LNCAP (cell line): ENCODE results near the gene COL21A1.

ENCODE experiments used
- TF ChIP-seq, protein P1 (sequence below): fragments of 450-650 bp; IDR thresholded peaks from 2 replicates; pipeline ENCODE4 v1.5.1; 2017; ENCODE audit warnings: mild to moderate bottlenecking

The COL21A1 gene

DNA sequence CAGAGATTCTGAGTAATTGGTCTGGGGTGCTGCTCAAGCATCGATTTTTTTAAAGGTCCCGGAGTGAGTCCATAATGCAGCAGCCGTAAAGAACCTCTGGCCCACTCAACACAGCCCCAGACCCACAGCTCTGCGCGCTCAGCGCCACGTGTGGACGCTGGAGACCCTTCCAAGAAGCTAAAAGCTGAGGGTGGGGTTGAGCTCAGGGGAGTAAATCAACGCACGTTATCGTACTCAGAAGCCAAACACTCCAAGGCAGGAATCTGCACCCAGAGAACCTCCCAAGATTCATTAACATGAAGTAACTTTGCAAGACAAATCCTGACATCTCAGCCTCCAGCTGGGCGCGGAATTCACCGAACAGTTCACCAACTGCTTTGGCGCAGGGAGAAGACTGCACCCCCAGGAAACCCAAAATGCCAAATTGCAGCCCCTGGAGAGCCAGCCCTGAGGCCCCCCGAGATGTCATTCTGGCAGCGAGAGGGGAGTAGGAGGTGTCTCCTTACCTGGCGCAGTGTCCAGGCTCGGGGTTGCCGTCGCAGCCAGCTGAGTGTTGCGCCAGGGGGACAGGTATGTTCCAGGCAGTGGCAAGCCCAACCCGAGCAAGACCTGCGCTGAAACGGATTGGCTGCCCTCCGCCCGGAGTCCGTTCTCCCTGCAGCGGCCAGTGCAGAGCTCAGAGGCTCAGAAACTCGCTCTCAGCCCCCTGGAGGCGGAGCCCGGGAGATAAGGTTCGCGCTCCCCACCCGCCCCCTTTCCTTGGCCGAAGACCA, at the start of gene COL21A1:
Gene COL21A1, minus strand, starts transcription at position 700 of the 773 bp plus-strand sequence. CDS start 64,962 bp downstream, outside the sequence.
- TF ChIP-seq, protein P1, sequence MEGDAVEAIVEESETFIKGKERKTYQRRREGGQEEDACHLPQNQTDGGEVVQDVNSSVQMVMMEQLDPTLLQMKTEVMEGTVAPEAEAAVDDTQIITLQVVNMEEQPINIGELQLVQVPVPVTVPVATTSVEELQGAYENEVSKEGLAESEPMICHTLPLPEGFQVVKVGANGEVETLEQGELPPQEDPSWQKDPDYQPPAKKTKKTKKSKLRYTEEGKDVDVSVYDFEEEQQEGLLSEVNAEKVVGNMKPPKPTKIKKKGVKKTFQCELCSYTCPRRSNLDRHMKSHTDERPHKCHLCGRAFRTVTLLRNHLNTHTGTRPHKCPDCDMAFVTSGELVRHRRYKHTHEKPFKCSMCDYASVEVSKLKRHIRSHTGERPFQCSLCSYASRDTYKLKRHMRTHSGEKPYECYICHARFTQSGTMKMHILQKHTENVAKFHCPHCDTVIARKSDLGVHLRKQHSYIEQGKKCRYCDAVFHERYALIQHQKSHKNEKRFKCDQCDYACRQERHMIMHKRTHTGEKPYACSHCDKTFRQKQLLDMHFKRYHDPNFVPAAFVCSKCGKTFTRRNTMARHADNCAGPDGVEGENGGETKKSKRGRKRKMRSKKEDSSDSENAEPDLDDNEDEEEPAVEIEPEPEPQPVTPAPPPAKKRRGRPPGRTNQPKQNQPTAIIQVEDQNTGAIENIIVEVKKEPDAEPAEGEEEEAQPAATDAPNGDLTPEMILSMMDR: no peak

DNA sequence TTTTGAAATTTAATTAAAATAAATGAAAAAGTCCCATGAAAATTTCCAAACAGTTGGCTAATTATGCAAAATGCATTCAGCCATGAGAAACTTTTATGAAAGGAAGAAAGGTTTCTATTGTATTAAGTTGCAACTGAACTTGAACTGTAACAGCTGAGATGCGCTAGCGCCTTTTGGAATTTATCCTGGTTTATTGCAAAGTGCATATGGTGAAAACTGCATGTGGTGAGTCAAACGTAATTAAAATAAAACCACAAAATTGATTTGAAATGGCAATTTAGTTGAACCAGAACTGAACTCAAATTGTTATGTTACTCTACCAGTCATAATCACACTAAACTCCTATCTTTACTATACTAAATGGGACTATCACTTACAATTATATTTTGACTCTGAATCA, 46.4 kb upstream of the COL21A1 start:
- TF ChIP-seq, protein P1: no peak

DNA sequence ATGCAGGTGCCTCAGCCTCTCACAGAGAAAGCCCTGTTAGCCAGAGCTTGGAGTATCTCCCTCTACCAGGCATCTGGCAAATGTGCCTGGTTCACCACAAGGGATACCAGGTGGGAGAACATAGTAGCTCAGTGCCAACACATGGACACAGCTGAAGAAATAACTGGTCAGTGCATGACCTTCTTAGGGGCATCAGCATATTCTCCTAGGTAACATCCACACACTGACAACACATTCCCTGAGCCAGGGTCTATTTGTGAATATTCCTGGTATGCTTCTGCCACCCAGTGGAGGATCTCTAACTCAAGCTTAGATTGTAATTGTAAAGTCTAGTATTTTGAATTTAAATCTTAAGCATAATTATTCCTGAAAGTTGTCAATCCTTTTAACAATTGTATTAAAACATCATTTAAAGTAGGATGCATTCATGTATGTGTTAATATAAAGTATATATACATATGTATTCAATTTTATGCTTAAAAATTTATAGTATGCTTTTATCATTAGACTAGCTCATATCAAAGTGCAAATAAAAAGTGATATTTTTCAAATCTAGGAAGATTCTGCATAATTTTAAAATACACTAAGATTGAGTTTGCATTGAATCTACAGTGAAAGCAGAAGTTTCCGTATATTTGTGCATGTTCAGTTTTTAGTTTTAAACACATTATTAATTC, 45.3 kb upstream of the COL21A1 start:
- TF ChIP-seq, protein P1: peak; percentile 55

DNA sequence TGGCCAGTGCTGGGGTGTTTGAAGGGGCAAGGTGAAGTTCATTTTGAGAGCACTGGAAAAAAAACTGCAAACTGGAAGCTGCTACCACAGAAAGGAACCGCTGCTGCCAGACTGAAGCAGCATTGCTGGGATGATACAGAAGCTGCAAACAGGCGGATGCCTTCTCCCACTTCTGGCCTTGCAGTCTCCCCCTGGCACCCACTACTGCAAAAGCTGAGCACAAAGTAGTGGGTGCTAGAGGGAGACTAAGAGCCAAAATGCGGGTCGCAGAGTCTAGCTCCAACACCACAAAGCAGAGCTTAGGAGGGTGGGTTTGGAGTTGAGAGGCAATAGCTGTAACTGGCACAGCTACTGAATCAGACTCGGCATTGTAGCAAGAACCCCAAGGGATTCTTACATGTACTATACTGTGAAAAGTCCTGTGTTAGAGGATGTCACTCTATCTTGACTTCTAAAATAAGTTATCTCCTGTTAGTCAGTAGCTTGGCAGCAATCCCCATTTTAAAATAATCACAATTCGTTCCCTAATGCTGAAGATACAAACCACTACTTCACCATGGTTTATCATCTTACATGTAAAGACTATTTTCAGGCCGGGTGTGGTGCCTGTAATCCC, 44.0 kb upstream of the COL21A1 start:
- TF ChIP-seq, protein P1: no peak

DNA sequence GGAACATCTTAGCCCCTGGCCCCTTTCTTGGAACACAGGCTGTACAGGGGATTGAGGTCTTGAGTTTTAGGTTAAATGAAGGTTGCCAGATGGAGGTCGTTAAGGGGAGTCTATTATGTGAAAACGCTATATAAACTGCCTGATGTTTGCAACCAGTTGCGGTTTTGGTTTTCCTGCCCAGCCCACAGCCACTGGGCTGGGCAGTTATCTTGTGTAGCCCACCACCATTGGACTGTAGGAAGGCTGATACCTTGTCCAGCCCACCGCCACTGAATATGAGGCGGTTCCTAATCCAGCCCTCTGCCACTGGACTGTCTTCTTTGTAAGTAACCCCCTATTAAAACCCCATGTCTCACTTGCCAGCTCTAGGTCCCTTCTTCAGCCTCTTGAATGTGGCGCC, 42.3 kb upstream of the COL21A1 start:
- TF ChIP-seq, protein P1: no peak

DNA sequence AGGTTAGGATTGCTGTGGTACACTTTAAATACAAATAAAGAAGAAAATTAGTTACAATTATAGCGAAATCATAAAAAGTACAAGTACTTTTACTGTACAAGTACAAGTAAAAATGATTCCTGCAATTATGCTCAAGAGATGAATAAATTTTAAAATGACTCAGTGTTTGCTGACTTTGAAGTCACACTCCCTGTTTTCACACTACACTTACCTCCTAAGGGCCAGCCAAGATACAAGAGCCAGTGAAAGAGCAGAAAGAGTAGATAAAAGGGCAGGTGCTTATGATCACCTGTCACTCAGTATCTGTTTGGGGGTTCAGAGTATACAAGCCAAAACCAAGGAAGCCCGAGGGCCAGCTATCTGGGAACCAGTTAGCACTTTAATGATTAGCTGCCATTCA, 41.0 kb upstream of the COL21A1 start:
- TF ChIP-seq, protein P1: no peak

DNA sequence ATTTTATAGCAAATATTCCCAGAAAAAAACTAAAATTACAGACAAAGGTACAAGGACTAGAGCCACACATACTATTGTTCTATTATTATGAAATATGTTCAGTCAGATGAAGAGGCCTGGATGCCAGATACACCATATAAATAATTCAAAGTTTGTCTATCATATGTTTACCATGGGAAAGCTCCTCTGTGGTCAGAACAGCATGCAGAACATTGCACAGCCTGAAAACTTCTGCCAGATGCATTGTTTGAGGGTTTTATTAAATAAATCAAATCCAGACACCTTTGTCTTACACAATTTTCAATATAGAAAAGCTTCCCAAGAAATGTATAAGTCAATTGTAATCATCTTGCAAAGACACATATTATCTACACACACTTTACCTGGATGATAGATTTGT, 35.0 kb upstream of the COL21A1 start:
- TF ChIP-seq, protein P1: no peak
